RPMI7951 (cell line): ENCODE results near the gene ACSL1. TPM values are rescaled to one million over a fixed set of nuclear protein-coding genes. Genes with fewer than 3 reads are reported as not detected.
"Not testable (repeated sequence)": the region's sequence is repeated elsewhere in the genome, so short reads cannot be mapped to it uniquely, and the experiment has no call there.

ENCODE experiments used
- DNase-seq: peaks from one replicate; pipeline ENCODE4 v3.0.0-alpha.2; 2012; ENCODE audit warnings: low read depth
- total RNA-seq: library from RNA; depleted of rRNA; stranded (reverse); fragments of >200 nt; shearing (Covaris generic); gene quantifications from 2 replicates; pipeline ENCODE4 v1.2.3, GENCODE V29; 2014

Gene ACSL1
- total RNA-seq, 1 experiment from 2014 or later: 34.7 TPM

DNA sequence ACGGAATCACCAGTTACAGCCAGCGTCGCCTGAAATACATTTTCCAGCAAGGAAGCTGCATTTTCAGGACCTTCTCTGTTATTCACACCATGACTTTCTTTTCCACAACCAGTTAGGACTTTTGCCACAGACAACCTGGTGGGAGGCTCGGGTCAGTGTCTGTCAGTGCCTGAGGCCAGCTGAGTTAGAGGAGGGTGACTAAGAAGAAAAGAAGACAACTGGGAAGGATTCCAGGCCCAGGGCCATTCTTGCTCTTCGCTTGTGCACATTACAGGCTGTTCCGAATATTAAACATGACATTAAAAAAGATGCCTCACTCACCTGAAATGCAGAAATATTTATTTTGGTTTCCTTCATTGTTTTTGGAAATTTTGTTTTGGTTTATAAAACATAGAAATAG, 70.5 kb downstream of the ACSL1 start:
- peak; percentile 92 for DNase-seq

DNA sequence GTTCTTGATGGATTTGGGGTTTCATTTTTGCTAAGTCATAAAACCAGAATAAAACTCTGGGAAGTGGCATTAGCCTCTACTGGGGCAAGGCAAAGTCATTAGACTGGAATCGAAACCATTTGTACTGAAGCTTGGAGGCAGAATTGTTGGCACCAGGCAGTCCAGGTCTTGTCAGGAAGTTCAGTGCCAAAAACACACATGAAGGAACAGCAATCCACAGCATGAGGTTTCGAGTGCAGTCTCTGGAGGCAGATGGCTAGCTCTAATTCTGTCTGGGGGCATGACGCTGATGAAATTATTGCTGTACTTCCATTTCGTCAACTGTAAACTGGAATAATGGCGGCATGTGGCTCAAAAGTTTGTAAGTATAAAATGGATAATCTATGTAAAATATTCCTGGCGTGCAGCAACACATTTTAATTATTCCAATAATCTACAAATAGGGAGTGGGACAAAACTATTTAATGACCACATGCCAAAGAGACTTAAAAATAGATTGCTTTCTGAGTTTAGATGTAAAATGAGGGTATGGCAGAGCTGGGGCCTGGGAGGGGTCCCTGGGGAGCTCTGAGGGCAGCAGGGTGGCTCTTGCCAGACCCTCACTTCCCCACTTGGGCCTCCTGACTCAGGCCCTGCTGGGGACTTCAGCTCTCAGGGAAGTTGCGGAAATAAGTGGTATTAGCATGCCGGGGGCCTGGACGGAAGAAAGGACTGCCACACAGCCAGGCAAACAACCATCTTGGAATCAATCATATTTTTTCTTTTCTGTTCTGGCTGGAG, 73.1 kb downstream of the ACSL1 start:
- no peak for DNase-seq

DNA sequence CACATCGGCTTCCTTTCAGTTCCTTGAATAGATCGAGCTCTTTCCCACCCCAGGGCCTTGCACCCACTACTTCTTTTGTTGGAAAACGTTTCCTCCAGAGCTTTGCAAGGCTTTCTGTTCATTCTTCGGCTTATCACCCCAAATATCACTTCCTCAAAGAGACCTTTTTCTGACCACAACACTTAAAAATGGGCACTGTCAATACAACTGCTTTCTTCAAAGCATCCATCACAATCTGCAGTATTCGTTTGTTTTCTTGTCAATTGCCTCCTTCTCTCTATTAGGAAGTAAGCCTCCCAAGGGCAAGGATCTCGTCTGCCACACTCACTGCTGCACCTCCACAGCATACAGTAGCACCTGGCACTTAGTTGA, 74.2 kb downstream of the ACSL1 start:
- DNase-seq: no peak

DNA sequence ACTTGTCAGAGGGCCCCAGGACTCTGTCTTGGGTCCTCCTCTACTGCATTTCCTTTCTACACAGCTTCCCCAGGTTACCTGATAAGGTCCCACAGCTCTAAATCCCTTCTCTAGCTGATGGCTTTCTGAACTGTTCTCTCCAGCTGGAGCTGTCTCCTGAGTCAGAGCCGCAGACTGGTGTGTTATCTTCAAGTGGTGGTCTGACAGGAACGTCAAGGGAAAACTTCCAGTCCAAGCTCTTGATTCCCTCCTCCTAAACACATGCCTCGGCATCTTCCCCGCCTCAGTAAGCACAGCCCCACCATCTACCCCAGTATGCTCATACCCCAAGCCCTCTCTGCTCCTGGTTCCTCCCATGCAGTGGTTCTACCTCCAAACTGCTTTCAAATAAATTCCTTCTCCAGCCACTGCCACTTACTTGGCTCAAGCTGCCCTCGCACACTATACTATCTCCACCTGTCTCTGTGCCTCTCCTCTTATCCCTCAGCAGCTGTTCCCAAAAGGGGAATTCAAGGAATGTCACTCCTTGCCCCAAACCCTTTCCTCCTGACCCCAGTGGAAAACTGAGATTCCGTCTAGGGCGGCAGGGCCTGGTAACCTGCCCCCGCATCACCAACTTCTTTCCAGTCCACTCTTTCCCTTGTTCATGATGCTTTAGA, 74.7 kb downstream of the ACSL1 start:
- no peak for DNase-seq

DNA sequence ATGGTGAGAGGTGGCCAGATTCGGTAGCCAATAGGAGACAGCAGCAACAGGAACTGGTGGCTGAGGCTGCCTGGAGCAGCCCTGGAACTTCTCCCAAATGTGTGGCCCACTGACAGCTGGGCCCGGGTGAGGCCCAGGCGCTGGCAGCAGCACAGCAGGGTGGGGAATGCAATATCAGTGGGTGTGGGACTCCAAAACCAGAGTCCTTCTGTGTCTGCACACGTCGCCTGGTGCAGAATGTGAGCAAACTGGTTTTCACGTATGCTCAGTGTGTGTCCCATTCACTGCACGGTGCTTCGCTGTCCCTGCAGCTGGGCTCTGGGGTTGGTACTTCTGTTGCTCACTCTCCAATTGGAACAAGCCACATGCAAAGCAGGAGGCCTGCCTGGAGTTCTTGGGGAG, 77.5 kb downstream of the ACSL1 start:
- DNase-seq: no peak

DNA sequence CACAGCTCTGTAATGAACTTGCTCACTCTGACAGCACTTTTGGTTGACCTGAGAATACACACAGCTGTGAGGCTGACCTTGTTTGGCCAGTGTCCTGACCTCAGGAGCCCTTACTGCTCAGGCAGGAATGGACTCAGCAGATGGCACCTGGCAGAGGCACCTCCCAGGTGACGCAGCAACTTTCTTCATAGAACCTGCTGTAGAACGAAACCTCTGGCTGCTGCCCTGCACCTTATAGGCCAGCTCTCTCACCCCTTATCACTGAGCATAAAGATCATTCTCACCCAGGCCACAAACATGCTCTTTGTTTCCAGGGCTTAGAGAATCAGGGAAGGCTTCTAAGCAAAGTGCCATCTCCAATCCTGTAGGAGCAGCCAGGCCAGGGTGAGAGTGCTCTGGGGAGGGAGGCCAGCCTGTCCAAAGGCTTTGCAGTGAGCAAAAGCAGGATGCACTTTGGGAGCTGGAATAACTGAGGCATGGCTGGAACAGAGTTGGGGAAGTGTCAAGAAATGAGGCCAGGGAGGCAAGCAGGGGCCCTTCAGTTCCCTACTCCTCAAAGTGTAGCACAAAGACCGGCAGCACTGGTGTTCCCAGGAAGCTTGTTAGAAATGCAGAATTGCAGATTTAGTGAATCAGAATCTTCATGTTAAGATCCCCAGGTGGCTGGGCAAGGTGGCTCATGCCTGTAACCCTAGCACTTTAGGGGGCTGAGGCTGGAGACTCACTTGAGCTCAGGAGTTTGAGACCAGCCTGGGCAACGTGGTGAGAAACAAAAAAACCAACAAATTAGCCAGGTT, 78.5 kb downstream of the ACSL1 start:
- DNase-seq: no peak

DNA sequence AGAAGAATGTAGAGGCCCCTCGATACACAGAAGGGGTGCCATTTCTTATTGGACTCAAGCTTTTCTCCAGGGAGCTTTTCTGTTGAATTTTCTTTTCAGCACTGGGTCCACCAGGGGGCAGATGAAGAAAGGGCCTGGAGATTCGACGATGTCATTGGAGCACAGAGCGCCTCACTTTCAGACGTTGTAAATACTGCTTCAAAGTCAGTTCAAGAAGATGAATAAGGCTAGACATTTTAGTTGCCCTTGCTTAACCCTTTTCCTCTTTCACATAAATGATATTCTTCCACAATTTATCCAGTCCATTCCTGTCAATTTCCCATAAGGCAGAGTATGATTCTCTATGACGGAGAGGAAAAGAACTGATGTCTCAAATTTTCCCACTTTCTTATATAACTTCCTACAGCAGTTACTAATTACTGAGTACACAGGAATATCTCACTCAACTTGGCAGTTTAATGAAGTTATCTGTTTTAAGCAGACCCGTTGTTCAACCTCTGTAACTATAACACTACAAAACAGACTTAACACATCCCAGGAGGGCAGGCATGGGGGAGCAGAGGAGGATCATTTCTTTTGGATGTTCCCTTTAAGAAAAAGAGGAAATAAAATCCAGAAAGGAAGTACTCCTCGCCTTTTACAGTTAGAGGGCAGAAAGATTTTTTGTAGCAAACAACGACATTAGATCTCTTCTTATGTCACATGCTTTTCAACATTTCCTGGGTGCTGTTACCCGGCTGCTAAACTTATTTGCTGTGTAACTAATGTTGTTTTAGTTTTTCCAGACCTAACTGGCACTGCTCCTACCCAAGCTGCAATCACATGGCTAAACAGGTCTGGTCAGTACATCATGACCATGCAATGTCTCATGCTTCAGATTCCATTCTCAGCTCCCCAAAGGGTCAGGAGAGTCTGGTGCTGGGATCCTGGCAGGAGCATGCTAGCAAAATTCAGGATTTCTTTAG, 79.7 kb downstream of the ACSL1 start:
- DNase-seq: peak; percentile 69

DNA sequence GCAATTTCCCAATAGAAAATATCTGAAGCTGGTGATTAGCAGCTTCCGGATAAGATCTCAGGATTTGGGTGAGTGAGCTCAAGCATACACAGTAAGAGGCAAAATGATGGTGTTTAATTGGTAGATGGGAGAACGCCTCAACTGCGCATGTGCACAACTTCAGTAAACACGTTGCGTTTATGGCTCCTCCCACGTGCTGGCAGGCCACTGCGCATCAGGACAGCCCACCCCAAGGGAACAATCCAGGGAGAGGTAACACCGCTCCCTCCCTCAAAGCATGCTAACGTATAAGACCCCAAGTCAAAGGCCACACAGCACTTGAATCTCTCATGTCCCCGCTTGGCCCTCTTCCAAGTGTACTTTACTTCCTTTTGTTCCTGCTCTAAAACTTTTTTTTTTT, 81.5 kb downstream of the ACSL1 start:
- no peak for DNase-seq

DNA sequence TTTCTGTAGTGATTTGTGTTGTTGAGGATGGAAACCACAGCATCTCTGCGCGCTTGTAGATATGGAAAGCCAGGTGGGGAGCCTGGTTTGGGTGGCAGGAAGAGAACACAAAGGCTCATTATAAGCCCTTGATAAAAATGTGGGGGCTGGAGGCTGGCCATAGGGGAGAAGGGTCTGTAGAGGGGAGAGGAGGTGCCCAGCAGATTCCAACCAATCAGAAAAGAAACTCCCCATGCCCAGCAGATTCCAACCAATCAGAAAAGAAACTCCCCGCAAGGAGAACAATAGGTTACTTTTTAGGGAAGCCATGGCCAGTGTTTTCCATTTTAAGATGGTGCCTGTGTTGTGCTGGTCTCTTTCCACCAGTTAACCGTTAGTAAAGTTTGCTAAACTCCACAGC, 82.1 kb downstream of the ACSL1 start:
- no peak for DNase-seq

DNA sequence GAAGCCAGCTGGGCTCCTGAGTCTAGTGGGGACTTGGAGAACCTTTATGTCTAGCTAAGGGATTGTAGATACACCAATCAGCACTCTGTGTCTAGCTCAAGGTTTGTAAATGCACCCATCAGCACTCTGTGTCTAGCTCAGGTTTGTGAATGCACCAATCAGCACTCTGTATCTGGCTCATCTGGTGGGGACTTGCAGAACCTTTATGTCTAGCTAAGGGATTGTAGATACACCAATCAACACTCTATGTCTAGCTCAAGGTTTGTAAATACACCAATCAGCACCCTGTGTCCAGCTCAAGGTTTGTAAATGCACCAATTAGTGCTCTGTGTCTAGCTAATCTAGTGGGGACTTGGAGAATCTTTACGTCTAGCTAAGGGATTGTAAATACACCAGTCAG, 84.1 kb downstream of the ACSL1 start:
- not testable (repeated sequence) for DNase-seq

DNA sequence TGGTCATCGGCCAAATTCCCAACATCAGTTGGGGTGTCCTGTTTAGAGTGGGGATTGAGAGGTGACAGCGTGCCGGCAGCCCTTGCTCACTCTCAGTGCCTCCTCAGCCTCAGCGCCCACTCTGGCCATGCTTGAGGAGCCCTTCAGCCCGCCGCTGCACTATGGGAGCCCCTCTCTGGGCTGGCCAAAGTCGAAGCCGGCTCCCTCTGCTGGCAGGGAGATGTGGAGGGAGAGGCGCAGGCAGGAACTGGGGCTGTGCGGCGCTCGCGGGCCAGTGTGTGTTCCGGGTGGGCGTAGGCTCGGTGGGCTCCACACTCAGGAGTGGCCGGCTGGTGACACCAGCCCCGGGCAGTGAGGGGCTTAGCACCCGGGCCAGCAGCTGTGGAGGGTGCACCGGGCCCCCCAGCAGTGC, 84.8 kb downstream of the ACSL1 start:
- DNase-seq: no peak

DNA sequence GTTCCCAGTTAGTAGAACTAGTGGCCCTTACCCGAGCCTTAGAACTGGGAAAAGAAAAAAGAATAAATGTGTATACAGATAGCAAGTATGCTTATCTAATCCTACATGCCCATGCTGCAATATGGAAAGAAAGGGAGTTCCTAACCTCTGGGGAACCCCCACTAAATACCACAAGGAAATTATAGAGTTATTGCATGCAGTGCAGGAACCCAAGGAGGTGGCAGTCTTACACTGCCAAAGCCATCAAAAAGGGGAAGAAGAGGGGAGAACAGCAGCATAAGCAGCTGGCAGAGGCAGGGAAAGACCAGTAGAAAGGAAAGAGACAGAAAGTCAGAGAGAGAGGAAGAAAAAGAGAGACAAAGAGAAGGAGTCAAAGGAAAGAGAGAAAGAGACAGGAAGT, 86.2 kb downstream of the ACSL1 start:
- DNase-seq: not testable (repeated sequence)

DNA sequence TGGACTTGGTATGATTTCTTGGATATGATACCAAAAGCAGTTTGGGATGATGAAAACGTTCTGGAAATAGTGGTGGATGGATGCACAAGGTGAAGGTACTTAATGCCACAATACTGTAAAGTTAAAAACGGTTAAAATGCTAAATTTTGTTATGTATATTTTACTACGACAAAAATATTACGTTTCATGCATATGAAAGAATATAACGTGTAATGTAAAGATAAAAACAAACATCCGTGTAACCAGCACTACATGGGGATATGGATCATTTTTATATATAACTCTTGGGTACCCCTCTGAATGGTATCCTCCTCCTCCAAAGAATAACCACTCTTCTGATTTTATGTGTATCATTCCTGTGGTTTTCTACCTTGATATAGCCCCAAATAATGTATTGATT, 91.0 kb downstream of the ACSL1 start:
- no peak for DNase-seq

DNA sequence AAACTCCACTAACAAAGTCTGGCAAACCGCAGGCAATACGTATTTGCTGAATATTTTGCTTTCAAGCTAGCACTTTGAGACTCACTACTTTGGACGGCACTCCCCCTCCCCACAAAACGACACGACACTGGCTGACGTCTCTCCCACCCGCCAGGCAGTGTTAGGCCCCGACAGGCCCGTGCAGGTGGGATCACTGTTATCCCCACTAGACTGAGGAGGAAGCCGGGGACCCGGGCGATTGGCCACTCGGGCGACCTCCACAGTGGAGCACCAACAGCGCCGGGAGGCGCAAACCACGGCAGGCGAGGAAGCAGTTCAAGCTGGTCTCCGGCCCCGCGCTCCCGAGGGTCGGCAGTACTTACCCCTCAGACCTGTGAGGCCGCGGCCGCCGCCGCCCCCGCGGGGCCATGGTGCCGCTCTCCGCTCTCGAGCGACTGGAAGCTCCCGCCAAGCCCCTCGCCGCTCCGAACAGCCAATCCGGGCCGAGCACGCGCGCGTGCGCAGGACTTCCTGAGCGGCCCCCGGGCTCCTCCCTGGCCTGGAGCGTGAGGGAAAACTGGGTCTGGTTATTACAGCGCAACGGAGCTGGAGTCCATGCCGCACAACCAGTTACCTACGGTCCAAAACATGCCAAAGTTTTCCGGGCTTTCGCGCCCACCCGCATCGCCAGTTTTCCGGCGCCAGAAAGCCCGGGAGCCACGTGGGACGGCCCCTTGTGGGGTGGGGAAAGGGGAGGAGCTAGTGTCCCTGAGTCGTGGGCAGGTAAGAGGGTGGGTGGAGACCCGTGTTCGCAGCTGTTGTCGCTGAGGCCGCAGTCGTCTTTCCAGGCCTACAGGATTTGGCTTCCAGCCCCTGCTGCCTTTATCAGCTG, 91.9 kb downstream of the ACSL1 start, which contains the start of gene CENPU:
Gene CENPU (minus strand): TSS at position 443 of the 871 bp plus-strand sequence. CDS start 34 bp downstream, at position 409.
- DNase-seq: peak; percentile 97

DNA sequence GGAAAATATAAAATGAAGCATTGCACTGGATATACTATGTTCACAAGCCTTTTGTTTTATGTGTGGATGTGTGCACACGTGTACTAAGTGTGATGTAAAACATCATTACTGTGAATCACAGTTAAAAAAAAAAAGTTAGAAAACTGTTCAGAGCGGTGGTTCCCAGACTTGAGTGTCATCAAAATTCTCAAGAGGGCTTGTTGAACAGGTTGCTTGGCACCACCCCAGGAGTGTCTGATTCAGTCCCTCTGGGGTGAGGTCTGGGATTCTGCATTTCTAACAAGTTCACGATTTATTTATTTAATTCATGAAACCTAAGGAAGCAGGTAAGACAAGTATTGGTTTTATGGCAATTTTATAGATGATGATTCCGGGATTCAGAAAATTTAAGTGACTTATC, 93.6 kb downstream of the ACSL1 start:
- peak; percentile 21 for DNase-seq

DNA sequence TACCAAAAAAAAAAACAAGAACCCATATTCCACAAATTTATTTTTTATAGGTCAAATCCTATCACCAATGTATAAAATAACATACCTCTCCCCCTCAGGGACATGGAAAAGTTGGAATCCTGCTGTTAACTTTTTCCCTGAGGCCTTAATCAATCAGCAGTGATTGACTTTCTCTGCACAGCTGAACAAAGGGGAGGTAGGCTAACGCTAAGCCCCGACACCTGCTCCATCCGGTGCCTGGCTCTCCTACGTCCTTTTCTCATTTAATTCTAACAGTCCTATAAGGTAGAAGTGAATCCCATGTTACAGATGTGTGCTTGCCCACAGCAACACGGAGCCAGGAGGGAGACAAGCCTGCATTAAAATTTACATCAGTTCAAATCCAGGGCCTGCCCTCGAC, 94.7 kb downstream of the ACSL1 start:
- no peak for DNase-seq

DNA sequence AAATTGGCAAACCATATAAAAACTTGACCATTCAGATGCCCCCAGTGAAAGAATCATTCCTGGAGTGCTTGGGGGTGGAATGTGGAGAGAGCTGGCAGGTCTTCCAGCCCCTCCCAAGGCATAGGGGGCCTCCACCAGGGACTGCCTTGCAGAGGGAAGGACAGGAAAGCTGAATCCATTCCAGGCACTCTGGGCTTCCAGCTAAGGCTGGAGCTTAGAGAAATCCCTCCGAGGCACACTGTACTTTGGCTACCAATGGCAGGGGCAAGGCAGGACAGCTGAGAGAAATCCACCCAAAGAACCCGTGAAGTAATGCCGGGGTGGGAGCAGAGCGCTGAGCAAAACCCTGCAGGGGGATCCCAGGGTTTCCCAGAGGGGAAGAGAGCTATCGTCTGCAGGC, 95.8 kb downstream of the ACSL1 start:
- DNase-seq: no peak

DNA sequence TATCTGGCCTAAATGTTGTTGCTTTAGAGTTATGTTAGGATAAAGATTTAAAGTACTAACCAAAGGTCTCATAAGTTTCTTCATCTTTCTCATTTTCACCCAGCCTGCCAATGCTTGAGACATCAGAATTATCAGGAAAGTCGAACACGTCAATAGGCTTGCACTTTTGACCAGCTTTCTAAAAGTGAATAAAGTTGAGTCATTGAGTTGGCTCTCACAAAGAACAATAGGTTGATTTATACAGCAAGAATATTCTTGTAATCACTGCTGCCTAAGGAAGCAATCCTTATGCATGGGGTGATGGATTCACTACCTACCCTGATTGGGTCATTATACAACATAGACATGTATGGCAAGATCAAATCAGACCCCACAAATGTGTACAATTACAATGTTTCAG, 96.9 kb downstream of the ACSL1 start:
- DNase-seq: peak; percentile 9

DNA sequence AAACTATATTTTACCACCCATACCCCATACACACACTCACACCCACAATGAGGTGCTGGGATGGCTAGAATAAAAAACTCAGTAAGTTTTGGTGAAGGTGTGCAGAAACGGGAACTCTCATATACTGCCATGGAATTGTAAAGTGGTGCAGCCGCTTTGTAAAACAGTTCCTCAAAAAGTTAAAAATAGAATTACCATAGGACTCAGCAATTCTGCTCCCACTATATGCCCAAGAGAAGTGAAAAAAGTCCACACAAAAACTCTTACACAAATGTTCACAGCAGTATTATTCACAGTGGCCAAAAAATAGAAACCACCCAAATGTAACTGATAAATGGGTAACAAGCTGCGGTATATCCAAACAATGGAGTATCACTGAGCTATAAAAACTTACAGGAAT, 98.3 kb downstream of the ACSL1 start:
- no peak for DNase-seq

DNA sequence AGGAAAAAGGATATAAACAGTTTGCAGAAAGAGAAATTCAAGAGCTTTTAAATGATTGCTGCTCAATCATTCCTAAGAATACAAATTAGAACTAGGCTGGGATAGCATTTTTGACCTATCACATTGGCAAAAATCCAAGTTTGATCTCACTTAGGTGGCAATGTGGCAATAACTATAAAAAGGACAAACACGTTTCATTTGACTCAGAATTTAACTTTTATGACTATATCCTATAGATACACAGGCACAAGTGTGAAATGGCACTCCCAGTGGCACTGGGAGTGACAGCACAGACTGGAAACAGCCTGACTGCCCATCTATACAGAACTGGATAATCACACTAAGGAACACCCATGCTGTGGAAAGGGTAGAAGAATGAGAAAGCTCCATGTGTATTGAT, 103.0 kb downstream of the ACSL1 start:
- no peak for DNase-seq
